Stimulated activated CD8-positive, alpha-beta memory T cell treated with anti-CD3 and anti-CD28 coated beads, Interleukin-4, amount 100 ng/mL, for 48 hours (primary cell): ENCODE measurements around the gene LSAMP.

Source experiments
- DNase-seq: peaks from one replicate; pipeline ENCODE4 v3.0.0-alpha.2; 2020

Gene LSAMP

DNA sequence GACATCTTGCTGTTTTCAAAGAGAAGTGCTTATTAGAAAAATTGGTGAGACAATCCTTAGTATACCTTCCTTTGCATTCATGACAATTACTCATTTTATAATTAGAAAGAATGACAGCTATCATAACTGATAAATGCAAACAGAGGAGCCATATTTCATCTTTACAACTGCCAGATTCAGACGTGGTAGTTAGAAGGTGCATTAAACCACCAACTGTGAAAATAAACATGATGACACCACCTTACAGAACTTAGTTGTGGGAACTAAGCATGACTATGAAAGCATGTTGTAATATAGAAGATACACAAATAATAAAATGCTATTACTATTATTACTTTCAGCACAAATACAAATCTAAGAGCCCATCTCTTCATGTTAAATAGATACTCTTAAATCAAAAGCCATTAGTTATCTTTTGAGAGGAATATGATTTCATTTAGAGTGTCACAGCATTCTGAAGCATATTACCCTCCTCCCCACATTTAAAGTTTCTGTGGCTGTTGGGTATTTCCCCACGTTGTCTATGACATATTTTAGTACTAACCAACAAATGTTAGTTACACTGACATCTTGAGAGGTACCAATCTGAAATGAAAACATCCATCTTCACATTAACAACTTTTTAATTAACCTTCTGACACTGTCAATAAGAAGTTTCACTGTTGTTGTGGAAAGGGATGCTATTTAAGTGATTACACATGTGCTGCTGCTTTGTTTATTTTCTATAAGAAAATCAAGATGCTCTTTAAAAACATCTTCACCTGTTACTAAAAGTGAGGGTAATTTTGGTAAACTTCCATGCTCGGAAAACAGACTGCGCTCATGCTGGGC lies 163.8 kb downstream of the LSAMP start:
- no peak for DNase-seq

DNA sequence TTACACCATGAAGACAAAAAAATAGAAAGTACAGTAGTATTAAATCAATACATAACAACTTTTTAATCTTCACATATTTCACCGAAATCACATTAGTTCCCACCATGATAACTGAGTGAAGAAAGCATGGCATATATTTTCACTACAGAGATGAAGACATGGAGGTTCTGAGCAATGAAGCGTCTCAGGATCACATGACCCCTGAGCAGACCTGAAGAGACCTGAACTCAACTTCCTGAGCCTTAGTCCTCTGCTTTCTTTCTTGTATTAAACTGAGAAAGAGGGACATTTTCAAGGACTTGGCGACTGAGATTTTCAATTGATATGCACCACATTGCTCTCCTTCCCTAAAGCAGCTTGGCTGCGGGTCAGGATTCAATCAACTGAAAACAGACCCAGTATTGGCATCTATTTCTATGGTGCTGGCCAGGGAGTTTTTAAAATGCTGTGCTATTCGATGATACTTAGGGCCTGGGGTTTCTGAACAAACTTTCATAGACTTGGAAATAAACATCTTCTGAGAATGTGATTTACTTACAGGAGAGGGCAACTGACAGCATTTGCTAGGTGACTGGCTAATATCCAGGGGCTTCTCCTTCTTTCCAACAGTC lies 165.1 kb downstream of the LSAMP start:
- no peak for DNase-seq

DNA sequence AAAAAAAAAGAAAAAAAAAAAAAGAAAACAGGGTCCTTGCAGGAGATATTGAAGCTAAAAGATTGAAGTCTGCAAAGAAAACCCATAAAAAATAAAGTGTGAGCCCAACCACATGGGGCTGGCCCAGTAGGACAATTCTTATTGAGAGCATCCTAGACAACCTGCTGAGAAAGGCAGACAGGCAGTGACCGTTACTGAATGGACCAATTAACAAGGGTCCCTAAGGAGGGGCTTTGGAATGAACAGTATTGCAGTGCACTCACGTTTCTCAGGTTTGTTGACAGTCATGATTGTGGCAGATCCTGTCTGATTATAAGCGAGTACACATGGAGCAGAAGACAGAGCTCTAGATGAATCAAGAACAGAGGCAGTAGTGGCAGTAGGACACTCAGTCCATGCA lies 168.6 kb downstream of the LSAMP start:
- no peak for DNase-seq

DNA sequence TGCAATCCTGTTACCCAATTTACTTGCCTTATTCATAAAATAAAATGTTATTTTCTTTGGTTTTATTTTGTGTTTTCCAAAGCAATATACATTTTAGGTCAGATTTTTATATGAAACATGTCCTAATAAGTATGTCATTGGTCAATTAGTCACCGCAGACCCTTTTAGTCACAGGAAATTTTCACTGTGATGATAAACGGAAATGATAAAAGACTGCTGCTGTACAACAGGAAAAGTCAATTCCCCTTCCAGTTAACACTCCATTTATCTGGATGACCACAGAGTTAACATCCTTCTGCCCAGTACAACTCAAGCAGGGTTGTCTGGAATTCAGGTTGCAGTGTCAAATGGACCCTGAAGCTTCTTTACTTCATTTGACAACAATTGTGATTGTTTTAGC lies 175.2 kb downstream of the LSAMP start:
- DNase-seq = no peak

DNA sequence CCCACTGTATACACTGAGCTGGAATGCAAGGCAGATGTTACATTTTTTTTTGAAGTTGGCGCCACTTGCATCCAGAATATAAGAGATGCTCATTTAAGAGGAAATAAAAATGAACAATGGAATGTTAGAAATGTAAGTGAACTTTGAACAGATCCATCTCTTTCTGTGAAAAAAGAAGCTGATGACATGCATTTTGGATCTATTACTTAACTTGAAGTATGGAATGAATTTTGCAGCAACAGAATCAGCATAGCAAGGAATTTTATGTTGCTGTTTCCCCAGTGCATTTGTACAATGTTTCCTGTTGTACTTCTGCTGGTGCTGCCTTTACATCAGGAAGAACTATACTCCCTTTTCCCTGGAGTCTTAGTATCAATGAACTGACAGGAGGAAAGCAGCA lies 178.2 kb downstream of the LSAMP start:
- no peak for DNase-seq

DNA sequence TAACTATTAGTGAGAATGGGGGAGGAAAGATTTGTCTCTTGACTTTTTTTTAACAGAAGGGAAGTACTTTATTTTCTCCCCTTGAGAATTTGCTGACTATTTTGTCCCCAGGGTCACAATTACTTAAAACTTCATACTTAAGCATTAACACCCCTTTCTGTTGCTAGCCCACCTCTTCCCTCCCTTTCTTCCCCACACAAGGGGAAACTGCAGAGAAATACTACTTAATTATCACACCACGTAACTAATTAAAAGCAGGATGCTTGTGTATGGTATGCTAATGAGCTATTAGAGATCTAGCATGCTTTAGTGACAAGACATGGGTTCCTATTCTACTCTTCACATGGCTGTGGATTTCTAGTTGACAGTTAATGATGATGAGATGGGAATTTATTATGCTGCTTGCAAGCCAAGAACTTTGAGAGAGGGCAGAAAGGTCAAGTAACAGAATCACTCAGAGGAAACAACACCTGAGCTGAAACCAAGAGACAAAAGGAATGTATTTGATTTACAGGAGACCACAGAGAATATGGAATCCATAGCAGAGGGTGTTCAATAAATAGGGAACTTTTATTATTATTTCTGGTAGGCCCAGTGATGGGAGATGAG lies 179.2 kb downstream of the LSAMP start:
- no peak for DNase-seq

DNA sequence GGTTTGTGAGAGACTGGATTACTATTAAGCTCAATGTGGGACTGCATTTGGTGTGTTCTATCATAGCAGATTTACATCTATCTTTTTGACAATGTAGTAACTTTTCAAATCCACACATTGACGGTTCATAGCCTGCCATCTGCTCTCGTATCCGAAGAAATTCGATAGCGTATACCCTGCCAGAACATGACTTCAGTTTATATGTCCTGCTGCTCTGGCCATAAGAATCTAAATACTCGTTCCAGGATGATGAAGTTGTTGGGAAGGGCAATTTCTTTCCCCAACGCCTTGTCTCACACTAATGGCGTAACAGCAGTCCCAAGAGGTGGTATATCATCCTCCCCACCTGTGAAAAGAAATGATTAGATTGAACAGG lies 180.0 kb downstream of the LSAMP start:
- no peak for DNase-seq

DNA sequence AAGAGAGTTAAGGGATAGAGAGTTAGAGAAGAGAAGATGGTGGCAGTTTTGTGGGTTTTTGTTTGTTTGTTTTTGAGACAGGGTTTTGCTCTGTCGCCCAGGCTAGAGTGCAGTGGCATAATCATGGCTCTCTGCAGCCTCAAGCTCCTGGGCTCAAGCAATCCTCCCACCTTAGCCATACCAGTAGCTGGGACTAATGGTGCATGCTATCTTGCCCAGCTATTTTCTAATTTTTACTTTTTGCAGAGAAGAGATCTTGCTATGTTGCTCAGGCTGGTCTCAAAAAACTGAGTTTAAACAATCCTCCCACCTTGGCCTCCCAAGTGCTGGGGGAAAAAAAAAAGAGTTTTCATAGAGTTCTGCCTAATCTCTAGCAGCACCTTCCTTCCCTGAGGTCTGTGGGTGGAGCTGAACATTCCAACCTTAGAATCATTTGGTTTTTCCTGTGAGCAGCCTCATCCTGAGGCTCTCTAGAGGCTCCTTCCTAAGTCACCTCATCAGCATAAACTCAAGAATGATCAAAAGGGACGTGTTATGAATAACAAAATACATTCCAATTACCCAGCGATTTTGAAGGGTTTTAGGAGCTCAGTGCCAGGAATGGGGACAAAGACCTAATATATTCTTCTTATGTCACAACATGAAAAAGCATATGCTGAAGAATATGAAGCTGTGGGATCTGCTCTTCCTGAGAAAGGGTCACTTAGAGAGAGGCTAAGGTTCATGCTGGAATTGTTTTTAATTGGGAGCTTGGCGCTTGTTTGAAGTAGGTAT lies 180.6 kb downstream of the LSAMP start:
- no peak for DNase-seq

DNA sequence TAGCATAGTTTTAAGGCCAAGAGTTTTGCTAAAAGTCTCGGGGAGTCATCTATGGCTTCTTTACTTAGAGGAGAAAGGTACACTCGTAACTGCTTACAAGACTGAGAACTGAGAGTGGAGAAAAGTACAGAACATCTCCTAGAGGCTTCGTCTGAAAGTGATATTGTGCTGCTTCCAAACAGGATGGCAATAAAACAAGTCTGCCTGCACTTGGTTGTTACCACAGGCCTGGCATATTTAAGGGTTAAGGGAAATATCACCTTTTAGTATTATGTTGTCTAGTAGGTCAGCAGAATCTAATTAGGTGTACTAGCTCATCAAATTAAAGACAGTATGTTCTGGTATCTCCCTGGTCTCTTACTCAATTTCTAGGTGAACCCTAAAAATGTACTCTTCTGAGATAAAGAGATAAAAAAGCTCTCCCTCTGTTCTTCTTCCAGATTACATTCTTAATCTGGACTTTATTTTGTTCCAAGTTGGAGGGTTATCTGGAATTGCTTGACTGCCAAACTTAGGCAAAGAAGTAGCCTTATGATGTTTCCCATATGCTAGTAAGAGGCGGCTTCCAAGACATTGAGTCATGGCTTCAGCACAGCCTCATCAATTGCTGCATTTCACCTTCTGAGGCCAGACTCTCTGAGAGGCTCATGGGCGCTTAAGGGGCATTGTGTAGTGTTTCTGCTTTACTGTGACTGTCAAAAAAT lies 181.3 kb downstream of the LSAMP start:
- no peak for DNase-seq

DNA sequence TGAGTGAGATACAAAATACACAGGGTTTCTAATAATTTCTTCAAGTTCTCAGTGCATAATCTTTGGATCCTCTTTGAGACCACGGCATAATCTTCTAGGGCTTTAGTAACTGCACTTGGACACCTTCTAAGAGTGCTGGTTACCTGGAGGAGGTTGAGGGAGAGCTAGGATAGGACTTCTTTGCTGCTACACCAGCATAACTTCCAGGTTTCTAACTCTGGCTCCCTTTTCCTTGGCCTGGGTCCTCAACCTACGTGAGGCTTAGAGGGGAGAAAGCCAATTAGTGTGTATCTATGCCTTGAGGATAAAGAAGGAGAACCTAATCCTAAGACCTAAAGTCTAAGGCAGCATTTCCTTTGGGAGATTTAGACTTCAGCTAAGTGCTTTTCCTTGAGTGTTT lies 184.8 kb downstream of the LSAMP start:
- DNase-seq = no peak

DNA sequence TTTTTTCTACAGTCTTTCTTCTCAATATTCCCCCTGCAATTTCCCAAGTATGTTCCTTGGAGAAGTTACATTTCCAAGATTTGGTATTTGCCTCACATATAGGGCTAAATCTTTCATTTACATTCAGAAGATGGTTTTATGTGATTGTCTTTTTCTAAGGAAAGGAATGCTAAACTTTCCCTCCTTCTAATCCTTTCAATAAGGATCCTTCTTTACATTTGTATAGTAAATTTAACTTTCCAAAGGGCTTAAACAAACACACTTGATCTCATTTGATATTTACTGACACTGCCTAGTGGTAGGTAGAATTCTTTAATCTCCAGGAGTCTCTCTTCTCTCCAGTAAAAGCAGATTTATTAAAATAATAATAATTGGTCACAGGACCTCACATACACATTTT lies 185.3 kb downstream of the LSAMP start:
- DNase-seq = no peak

DNA sequence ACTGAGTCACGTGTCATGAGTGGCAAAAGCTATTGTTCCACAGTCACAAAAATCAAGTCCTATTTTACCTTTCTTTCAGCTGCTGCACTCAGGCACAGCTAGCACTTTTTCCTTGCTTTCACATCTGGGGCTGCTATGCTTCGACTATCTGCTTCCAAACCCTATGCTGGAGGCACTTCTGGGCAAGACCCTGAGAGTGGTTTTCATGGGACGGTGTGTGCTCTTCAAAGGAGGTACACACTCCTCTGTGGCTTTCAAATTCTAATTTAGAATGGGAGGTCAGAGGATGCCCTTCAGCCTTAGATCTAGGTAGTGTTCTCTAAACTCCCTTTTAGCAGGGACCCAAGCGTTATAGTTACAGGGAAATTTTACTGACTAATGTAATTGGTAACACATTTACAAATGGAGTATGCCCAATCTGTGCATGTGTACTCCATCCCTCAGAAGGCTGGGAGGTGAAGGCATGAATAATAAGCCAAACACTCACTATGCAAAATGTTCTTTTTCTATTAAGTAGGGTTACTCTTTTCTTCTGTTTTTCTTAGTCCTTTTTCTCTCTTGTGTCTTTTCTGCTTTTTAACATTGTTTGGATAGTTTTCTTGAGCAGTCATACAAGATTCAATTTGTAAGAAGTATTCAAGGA lies 188.3 kb downstream of the LSAMP start:
- DNase-seq = no peak

DNA sequence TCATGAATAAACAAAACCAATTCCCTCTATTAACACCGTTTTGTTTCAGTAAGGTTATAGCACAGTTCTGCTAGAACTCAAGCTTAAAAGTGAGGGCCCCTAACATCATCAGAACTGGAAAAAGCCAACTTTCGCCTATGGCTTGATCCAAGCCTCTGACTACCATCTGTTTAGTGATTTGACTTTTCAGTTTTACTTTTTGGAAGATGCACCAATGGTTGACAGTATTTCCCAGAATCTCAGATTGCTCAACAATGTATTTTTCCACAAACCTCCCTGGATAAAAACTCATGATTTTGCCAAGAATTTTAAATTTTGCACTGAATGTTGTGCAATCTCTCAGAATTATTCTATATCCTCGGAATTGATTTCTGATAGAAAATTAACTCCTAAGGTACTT lies 190.7 kb downstream of the LSAMP start:
- DNase-seq = no peak

DNA sequence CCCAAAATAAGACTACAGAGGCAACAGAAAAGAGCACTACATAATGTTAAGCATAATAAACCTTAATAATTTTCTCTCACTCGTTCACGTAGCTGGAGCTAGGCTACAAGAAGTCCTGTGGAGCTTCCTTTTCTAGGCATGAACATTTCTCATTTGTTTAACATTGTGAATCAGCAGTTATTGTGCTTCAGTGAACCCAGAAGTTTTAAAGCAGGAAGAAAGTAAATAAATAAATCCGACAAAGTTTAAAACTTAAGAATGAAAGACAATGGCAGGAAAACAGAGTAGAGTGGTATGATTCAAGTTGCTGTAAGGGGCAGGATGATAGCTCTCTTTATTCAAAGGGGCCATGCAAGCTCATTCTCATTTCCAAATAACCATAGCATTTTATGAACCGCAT lies 191.8 kb downstream of the LSAMP start:
- DNase-seq = no peak

DNA sequence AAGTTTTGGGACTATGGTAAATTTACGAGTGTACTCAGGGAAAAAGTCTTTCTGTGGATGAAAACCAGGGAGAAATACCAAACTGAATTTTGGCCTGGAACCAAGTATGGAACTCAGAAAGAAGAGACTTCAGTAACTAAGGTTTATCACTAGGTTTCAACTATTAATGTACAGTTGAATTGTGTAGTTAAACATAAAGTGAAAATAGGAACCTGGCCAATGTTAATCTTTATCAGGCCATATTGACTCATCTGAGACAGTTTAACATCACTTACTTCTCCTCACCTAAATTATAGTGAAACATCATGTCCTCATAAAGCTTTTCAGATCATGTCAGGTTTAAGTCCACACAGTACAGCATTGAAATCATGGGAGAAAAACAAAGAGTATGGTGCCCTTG lies 197.7 kb downstream of the LSAMP start:
- no peak for DNase-seq

DNA sequence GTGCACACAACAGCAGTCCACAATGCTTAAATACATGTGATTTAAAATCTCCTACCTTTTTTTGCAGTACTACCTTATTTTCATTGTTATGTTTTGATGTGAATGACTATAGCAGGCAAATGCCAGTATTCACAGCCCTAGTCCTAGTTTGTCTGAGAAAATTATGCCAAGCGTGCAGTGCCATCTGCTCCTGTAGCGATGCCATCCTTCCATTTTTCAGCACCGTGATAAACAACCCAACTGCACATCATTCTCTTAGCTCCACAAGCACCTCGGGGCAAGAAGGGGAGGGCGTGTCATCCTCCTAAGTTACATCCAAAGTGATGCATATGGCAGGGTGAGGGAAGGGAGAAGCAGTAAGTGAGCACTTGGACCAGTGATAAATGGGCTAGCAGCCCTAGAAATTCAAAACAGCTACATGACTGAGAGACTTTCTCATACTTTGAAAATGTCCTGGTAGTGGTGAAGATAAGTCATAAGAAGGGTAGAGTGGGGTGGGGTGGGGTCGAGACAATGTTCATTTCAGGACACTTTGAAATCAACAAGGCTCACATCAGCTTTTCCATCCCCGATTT lies 198.8 kb downstream of the LSAMP start:
- no peak for DNase-seq

DNA sequence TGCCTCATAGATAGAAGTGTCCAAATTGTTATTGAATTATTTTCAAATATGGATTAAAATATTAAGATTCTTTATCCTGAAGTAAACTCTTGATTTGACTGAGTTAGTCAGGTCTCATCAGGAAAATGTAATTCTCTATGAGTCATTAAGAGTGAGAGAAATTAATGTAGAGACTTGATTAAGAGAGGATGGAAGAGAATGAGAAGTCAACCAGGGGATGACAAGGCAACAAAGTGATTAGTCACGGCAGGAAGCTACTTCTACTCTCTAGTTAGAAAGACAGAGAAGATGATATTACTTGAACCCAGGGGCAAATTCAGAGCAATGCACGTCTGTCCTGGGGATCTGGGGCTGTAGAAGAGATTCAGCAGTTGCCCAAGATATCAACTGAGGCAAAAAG lies 202.5 kb downstream of the LSAMP start:
- no peak for DNase-seq

DNA sequence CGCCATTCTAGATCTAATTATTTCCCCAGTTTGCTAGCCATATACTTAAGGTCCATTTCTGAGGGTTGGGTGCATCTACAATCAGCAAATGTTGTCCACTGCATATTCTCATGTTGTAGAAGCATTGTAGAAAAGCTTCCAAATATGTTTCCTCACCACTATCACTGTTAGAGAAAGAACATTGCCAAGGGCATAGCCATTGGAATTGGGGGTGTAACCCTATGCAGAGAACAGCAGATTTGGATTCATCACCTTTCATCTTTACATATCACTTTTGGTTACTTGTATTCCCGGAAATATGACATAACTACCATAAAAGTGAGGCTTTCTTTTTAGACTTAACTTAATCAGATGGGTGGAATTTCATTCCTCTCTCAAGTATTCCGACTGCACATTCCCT lies 203.6 kb downstream of the LSAMP start:
- no peak for DNase-seq

DNA sequence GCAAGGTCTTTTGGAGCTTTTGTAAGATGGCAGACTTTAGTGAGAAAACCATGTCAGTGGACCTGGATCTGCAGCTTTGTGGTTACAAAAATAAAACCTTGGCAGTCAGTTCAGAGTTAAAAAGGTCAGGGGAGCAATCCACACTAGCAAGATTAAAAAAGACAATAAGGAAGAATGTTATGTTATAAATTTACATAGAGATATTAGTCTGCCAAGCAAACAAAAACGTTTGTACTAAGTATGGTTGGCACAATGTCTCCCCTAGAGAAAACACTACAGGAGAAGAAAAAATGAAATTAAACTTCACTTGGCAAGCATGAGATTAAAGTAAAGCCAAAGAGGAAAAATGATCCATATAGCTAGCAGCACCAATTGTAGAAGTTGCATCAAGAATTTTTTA lies 205.0 kb downstream of the LSAMP start:
- no peak for DNase-seq

DNA sequence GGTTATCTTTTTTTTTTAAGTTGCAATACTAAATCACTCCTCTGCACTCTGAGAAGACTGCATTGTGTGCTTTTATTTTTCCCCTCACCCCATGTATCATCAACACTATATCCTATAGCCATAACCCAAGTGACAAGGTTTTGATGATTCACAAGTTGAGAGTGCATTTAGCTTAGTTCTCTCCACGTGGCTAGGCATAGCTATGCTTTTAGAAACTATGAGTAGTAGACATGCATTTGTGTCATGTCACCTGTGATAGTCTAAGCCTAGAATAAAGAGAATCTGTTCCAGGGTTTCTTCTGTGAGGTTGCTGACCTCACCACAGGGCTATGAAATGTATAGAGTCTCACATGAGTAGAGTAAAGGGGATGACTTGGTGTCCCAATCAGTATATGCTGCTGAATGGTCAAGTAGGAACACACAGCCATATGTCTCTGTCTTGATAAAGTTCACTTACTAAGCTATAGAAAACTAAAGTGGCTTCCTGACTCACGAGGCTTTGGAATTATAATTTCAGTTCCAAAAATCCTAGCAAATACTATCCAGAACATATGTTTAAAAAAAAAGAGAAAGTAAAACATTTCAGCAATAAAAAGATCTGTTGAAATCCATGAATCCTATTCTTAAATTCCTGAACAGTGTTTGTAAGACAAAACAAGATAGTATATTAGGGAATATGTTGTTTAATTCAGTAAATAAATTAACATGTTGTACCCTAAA lies 206.3 kb downstream of the LSAMP start:
- DNase-seq = no peak

DNA sequence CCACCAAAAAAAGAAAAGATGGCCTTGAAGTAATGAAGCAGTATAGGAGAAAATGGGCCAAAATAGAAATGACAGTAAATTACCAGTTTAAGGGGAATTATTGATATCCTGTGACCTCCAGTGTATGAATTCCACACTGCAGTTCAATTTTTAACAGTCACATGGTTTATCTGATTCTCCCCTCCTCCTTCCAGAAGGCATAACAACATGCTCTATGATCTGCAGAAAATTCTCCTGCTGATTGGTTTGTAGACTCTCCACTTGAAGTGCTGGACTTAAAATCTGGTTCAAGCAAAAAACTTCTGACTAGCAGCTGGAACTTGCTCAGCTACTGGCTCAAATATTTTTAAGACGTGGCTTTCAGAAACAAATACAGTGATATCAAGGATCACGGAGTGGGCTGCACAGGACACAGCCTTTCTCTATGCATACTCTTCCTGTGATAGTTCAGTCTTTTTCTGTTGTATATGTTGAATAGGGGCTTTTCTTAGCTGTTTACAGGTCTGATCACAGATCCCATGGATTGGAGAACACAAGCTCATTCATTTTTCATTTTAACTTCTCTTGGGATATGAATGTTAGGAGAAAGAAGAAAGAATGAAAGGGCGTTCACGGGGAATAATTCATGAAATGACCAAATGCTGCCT lies 211.5 kb downstream of the LSAMP start:
- DNase-seq = no peak
